A549 treated with CORT108297 at 1 μM for 4 hours (cell line): ENCODE data around the gene TIGD1. TPM values are rescaled to one million over a fixed set of nuclear protein-coding genes. Genes with fewer than 3 reads are reported as not detected.

Source experiments
- total RNA-seq: library from RNA; stranded (reverse); fragments of 200-300 nt; extraction: Qiagen RNA extraction; gene quantifications from 5 replicates; pipeline ENCODE4 v1.2.3, GENCODE V29; 2022

Gene TIGD1
- total RNA-seq: 4.5 to 5.3 TPM (median 5.0 TPM) in 5 replicates

GRCh38 chr2:232550354-232551249 lies at the start of gene TIGD1, which contains the start of gene EIF4E2:
Gene TIGD1 (minus strand): TSS chr2:232550557. CDS start chr2:232549882, 675 bp downstream.
Gene EIF4E2 (plus strand): TSS chr2:232550689. CDS start chr2:232550725, 36 bp downstream.

GRCh38 chr2:232539298-232540231 lies 10.8 kb downstream of the TIGD1 start, which contains the start of gene CHRNG:
Gene CHRNG (plus strand): TSS chr2:232539692. CDS start chr2:232539748, 56 bp downstream.

GRCh38 chr2:232525791-232526371 lies 24.5 kb downstream of the TIGD1 start, which contains the start of gene CHRND:
Gene CHRND (plus strand): TSS chr2:232526160. CDS start chr2:232526216, 56 bp downstream.

GRCh38 chr2:232519581-232520438 lies 30.5 kb downstream of the TIGD1 start, which contains the start of gene PRSS56:
Gene PRSS56 (plus strand): TSS chr2:232520388. CDS start chr2:232520599, 211 bp downstream.

Other genes with a start within 250 kb of the TIGD1 start
- 0.59 to 0.81 TPM (median 0.74 TPM) in 5 replicates for gene ALPP, start 171.8 kb downstream of the TIGD1 start, total RNA-seq
- gene ALPG, start 143.7 kb downstream of the TIGD1 start, total RNA-seq: 0.12 to 0.22 TPM (median 0.16 TPM) in 5 replicates
- gene ALPI, start 94.4 kb downstream of the TIGD1 start, total RNA-seq: not detected in 5 replicates
- gene ECEL1, start 62.7 kb downstream of the TIGD1 start, total RNA-seq: 0.12 to 0.27 TPM (median 0.14 TPM) in 5 replicates
- gene PRSS56, start 30.2 kb downstream of the TIGD1 start, total RNA-seq: 0.07 to 0.22 TPM (median 0.15 TPM) in 5 replicates
- gene CHRND, start 24.4 kb downstream of the TIGD1 start, total RNA-seq: not detected in 5 replicates
- gene CHRNG, start 10.9 kb downstream of the TIGD1 start, total RNA-seq: not detected in 5 replicates
- gene EIF4E2, start 132 bp upstream of the TIGD1 start, total RNA-seq: 83.6 to 240 TPM (median 88.2 TPM) in 5 replicates
- 1.9 to 2.9 TPM (median 2.5 TPM) in 5 replicates for gene EFHD1, start 83.0 kb upstream of the TIGD1 start, total RNA-seq
- gene GIGYF2, start 146.8 kb upstream of the TIGD1 start, total RNA-seq: 23.4 to 31.2 TPM (median 25.5 TPM) in 5 replicates
- not detected in 5 replicates for gene KCNJ13, start 226.0 kb upstream of the TIGD1 start, total RNA-seq